ENCODE measurements around the gene CDC23.

GRCh38 chr5:138170299-138170698 lies 42.8 kb downstream of the CDC23 start:
- TF ChIP-seq RNF2 (IDR thresholded peaks at IDR 0.05; ENCODE audit: borderline replicate concordance, low read depth, low read length, missing control alignments, poor library complexity, severe bottlenecking): no peak
- TF ChIP-seq CTCF (IDR thresholded peaks at IDR 0.05; ENCODE audit: control extremely low read depth in 1 of 3, insufficient read depth in 1 of 3, low read depth in 1 of 3, low read length in 3 of 3): no peak
- TF ChIP-seq TEAD4 (IDR thresholded peaks at IDR 0.05; ENCODE audit: low read depth, low read length): no peak
- TF ChIP-seq JUND (IDR thresholded peaks at IDR 0.05; ENCODE audit: low read length): no peak
- TF ChIP-seq EZH2 (IDR thresholded peaks at IDR 0.05; ENCODE audit: low read depth, low read length, severe bottlenecking): no peak
- TF ChIP-seq SP1 (IDR thresholded peaks at IDR 0.05; ENCODE audit: low read depth, low read length): no peak
- no peak for TF ChIP-seq EP300 (IDR thresholded peaks at IDR 0.05; ENCODE audit: borderline replicate concordance in 1 of 2, low read depth in 2 of 2, low read length in 2 of 2)
- no peak for TF ChIP-seq YY1 (IDR thresholded peaks at IDR 0.05; ENCODE audit: low read depth, low read length)
- TF ChIP-seq CHD2 (IDR thresholded peaks at IDR 0.05; ENCODE audit: low read length): no peak
